Forelimb muscle (tissue), 1 donor: Measurements from ENCODE around the gene TFCP2. TPM values are rescaled to one million over a fixed set of nuclear protein-coding genes. Genes with fewer than 3 reads are reported as not detected.
A peak's percentile ranks its signal among the peaks of the same experiment; 100 is the strongest.

Experiments
- DNase-seq: peaks from one replicate; pipeline ENCODE4 v3.0.0-alpha.2; 2013; ENCODE audit warnings: low read depth
- polyA plus RNA-seq: library from polyadenylated mRNA; unstranded; fragments of 120-200 nt; gene quantifications from one replicate; pipeline ENCODE4 v1.2.1, GENCODE V29; 2013; ENCODE audit not compliant: insufficient read length

TFCP2 gene
- polyA plus RNA-seq, 1 donor, result 41.4 TPM

DNA sequence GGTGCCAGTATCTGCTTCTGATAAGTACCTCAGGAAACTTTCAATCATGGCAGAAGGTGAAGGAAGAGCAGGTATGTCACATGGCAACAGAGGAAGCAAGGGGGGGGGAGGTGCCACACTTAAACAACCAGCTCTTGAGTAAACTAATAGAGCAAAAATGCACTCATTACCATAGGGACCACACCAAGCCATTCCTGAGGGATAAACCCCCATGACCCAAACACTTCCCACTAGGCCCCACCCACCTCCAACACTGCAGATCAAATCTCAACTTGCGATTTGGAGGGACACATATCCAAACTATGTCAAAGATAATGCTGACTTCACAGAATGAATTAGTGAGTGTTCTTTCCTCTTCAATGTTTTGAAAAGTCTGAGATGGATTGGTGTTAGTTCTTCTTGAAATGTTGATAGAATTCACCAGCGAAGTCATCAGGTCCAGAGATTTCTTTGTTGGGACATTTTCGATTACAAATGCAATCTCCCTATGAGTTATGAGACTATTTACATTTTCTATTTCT, 16.6 kb downstream of the TFCP2 start:
- DNase-seq, result no peak

GRCh38 chr12:51152953-51153352, 20.0 kb downstream of the TFCP2 start:
- no peak for DNase-seq

GRCh38 chr12:51150777-51151176, 22.2 kb downstream of the TFCP2 start:
- no peak for DNase-seq

DNA sequence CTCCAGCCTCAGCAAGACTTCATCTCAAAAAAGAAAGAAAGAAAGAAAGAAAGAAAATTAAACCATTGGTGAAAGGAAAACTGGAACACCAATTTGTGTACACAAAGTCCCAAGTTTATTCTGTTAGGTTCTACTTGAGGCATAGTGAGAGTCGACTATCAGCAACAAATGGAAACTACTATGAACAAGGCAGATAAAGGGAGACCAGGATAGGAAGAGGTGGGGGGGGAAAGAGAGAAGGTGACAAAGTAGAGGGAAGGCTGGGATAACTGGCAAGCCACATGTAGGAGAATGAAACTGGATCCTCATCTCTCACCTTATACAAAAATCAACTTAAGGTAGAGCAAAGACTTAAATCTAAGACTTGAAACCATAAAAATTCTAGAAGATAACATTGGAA, 25.6 kb downstream of the TFCP2 start:
- DNase-seq, result no peak

DNA sequence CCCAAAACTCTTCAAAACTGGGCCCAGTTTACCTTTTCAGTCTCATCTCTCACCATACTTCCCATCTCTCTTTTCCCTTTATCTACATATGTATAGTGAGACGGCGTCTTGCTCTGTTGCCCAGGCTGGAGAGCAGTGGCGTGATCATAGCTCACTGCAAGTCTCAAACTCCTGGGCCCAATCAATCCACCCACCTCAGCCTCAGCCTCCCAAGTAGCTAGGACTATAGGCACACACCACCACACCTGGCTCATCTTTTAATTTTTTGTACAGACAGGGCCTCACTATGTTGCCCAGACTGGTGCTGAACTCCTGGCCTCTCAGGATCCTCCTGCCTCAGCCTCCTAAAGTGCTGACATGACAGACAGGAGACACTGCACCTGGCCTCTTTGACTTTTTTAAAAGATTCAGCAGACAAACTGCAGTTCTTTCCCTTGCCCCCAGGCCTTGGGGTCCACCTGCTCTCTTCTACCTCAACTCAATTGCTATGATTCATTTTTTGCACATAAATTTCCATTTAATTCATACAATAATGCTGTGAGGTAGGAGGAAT, 33.6 kb downstream of the TFCP2 start:
- no peak for DNase-seq

DNA sequence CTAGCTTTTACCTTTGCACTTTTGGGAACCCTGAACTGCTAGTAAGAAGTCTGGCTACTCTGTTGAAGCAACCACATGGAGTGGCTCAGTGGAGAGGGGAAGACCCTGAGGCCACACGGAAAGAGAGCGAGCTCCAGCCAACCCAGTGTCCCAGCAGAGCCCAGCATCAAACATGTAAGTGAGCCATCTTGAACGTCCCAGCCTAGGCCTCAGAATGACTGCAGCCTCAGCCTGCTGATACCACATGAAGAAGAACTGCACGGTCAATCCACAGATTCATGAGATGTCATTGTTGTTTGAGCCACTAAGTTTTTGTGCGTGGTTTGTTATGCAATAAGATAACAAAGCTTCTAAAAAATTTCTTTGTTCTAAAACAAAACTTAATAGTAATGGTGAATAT, 40.2 kb downstream of the TFCP2 start:
- DNase-seq, result no peak

DNA sequence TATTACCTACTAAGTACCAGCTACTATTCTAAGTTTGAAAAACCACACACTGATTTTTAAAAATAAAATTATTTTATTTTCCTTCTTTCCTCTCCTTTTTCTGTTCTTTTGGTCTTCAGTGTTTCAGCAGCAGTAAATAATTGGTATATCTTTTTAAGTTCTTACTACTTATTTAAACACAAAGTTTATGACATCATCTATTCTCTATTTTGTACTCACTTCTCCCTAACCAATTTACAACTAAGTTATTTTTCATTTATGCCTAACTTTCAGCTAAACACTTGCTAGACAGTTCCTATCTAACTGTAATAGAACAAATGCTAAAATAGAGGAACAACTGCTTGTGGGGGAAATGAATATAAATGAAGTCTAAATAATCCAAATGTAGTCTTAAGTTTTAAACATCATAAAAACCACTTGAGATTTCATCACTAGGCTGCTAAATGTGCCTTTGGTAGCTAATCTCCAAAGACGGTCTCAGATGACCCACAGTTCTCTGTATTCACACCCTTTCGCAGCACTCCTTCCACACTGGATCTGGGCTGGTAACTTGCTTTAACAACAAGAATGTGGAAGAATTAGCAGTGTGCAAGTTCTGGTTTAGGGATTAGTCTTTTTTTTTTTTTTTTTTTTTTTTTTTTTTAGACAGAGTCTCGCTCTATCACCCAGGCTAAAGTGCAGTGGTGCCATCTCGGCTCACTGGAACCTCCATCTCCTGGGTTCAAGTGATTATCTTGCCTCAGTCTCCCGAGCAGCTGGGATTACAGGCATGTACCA, 41.0 kb downstream of the TFCP2 start:
- no peak for DNase-seq

DNA sequence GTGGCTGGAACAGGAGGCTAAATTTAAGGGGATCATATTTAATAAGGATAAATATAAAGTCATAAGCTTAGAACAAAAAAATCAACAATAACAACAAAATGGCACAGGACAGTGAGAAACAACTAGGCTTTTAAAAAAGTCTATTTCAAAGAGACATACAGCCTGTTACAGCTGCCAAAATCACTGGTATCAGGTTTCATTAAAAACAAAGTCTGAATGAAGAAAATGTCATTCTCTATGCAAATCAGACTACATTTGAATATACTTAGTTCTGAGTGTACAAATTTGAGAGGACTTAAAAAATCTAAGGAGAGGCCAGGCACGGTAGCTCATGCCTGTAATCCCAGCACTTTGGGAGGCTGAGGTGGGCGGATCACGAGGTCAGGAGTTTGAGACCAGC, 44.0 kb downstream of the TFCP2 start:
- DNase-seq, result no peak

- no peak for DNase-seq
Measured at GRCh38 chr12:51127050-51127729, 45.7 kb downstream of the TFCP2 start.

GRCh38 chr12:51126297-51126696, 46.6 kb downstream of the TFCP2 start:
- no peak for DNase-seq

DNA sequence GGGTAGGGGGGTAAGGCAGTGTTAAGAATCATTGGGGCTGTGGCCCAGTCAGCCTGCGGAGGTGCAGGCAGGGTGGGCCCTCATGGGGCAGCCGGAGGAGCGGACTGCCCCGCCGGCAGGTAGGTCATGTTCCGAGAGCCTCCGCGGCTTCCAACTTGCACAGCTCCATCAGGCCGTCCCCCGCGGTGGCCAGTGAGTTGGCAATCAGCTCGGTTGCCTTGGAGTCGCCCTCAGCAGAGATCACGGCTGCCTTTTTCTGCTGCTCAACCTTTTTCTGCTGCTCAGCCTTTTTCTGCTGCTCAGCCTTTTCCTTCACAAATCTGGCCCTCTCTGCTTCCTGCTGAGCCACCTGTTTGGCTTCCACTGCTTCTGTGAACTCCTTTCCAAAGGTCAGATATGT, 48.4 kb downstream of the TFCP2 start:
- no peak for DNase-seq

DNA sequence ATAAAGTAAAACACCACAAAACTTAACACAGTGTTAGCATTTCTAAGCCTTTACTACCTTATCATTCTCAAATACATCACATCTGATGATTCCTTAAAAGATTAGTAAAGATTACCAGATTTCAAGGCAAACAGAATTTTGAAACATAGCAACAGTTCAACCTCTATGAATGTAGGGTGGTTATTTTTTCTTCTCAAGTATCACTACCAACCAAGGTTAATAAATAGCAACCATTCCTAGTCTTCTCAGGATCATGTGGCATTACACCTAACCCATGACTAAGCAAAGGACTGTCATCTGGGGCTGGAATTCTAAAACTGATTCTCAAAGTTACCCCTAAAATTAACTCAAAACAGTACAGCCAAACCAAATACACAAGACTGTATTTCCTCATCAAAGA, 50.1 kb downstream of the TFCP2 start:
- no peak for DNase-seq

DNA sequence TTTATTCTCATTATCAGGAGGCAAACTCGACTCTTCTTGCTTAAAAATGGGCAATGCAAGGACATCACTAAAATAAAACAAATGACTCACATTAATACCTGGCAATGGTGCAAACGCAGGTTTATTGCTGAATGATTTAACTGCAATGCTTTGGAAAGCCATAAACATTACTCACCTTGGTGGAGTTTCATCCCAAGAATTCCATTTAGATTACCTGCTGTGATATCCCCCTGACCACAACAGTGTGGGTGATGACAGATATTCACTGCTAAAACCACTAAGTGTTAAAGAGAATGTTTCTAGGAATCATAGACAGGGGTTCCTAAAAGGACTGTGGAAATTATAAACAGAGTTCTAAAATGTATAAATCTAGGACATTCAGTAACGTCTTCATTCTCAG, 54.2 kb downstream of the TFCP2 start:
- no peak for DNase-seq

DNA sequence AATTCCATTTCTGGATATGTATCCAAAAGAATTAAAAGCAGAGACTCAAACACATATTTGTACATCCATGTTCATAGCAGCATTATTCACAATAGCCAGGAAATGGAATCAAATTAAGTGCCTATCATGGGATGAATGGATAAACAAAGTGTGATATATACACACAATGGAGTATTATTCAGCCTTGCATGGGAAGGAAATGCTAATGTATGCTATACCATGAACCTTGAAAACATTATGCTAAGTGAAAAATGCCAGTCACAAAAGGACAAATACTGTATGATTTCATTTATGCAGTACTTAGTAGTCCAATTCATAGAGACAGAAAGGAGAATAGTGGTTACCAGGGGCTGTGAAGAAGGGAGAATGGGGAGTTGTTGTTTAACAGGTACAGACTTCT, 57.4 kb downstream of the TFCP2 start:
- no peak for DNase-seq

DNA sequence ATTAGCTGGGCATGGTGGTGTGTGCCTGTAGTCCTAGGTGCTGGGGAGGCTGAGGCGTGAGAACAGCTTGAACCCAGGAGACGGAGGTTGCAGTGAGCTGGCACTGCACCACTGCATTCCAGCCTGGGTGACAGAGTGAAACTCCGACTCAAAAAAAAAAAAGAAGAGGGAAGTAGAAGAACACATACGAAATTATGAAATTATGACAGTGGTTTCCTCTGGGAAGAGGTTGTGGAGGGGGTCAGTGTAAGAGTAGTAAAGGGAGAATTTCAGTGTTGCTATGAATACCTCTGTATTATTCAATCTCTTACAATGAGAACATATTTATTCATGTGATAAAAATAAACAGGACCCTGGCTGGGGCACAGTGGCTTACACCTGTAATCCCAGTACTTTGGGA, 64.8 kb downstream of the TFCP2 start:
- no peak for DNase-seq

DNA sequence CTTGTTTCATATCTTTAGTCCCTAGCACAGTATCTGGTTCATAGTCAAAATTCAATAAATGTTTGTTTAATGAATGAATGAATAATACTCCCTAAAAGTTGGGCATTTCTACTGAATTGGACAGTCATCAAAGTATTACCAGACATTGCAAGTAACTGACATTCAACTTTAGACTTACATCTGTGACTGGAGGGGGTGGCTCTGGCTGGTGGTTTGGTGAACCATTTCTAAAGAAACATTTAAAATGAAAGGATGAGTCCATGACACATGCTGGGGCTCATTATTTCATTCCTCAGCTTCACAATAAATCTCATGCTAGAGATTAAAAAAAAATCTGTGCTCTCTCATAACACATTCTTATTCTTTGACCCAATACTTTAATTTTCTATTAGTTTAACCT, 69.0 kb downstream of the TFCP2 start:
- no peak for DNase-seq

- DNase-seq, result no peak
Measured at GRCh38 chr12:51098611-51099010, 74.3 kb downstream of the TFCP2 start.

DNA sequence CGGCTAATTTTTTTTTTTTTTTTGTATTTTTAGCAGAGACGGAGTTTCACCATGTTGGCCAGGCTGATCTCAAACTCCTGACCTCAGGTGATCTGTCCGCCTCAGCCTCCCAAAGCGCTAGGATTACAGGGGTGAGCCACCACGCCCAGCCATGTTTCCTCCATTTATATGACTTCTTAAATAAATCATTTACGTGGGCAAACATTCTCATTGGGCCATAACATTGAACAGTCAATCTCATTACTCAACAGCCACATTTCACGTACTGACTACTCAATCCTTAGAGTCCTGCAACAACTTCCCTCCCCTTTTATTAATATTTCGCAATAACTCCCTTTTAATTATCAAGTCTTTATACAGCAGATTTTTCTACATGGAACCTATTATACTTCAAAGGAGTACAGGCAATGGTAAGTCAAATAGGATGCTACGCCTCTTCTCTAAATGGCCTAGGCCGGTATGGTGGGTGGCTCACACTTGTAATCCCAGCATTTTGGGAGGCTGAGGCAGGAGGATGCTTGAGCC, 82.2 kb downstream of the TFCP2 start:
- no peak for DNase-seq

- no peak for DNase-seq
Measured at GRCh38 chr12:51087818-51088217, 85.1 kb downstream of the TFCP2 start.

DNA sequence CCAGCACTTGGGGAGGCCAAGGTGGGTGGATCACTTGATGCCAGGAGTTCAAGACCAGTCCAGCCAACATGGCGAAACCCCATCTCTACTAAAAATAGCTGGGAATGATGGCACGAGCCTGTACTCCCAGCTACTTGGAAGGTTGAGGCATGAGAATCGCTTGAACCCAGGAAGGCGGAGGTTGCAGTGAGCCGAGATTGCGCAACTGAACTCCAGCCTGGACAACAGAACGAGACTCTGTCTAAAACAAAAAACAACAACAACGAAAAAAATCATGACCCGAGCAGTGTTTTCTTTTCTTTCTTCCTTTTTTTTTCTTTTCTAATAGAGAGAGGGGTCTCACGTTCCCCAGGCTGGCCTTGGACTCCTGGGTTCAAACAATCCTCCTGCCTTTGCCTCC, 86.0 kb downstream of the TFCP2 start:
- DNase-seq, result no peak

- DNase-seq, result no peak
Measured at GRCh38 chr12:51085757-51086156, 87.2 kb downstream of the TFCP2 start.

- DNase-seq, result peak; percentile 70
Measured at GRCh38 chr12:51083126-51083833, 89.7 kb downstream of the TFCP2 start, which contains the start of gene CSRNP2. Gene CSRNP2 (minus strand): TSS chr12:51083596. CDS start chr12:51076561, 7,035 bp downstream.
